Measurements from ENCODE around the gene TMEM154.

DNA sequence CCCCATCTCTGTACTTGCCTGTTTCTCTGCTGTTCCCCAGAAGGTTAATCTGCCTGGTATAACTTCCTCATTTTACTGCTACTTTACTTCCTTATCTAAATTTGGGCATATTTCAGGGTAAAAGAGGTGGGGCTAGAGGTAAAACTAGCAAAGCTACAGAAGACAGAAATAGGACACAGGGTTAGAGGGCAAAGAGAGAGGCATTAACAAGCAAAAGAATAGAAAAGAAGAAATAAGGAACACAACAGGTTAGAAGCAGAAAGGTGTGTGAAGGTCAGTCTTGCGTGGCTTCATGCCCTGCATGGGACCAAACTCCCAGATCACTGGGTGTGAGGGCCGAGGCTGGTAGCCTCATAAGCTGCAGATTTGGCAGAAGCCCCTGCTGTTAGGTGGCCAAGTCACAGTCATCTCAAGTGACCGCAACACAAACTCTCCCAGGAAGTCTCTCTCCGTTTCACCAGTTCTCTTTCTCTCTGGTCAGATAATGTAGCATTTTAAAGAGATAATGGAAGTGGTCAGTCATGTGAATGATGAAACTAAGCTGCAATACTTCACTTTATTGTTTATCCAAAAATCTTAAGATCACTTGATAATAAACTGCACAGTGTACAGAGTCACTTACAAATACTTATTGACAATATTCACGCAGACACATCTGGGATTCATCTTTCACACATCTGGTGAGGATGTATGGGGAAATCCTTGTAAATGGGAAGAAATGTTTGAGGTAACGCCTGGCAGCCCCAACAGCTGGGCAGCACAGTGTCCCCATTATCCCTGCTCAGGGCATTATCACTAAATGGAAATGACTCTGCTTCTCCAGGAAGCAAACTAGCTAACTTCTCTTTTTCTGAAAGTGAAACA is 16.4 kb downstream of the TMEM154 start:
- TF ChIP-seq, protein P1, sequence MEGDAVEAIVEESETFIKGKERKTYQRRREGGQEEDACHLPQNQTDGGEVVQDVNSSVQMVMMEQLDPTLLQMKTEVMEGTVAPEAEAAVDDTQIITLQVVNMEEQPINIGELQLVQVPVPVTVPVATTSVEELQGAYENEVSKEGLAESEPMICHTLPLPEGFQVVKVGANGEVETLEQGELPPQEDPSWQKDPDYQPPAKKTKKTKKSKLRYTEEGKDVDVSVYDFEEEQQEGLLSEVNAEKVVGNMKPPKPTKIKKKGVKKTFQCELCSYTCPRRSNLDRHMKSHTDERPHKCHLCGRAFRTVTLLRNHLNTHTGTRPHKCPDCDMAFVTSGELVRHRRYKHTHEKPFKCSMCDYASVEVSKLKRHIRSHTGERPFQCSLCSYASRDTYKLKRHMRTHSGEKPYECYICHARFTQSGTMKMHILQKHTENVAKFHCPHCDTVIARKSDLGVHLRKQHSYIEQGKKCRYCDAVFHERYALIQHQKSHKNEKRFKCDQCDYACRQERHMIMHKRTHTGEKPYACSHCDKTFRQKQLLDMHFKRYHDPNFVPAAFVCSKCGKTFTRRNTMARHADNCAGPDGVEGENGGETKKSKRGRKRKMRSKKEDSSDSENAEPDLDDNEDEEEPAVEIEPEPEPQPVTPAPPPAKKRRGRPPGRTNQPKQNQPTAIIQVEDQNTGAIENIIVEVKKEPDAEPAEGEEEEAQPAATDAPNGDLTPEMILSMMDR (IDR thresholded peaks at IDR 0.05), result no peak
- TF ChIP-seq POLR2A (IDR thresholded peaks at IDR 0.05), result no peak
- TF ChIP-seq POLR2AphosphoS5 (IDR thresholded peaks at IDR 0.05), result no peak
- TF ChIP-seq EP300 (IDR thresholded peaks at IDR 0.05), result no peak
